Calu3 (cell line): Measurements from ENCODE around the gene TBL2. TPM values are rescaled to one million over a fixed set of nuclear protein-coding genes. Genes with fewer than 3 reads are reported as not detected.
A peak's percentile ranks its signal among the peaks of the same experiment; 100 is the strongest.
"Not testable (repeated sequence)": the region's sequence is repeated elsewhere in the genome, so short reads cannot be mapped to it uniquely, and the experiment has no call there.

ENCODE experiments used
- BruUV-seq: library from RNA; stranded (reverse); fragments of 400-500 nt; replicated peaks from 2 replicates; lab custom pipeline; 2021; lab: Mats Ljungman, UMichigan
- CTCF ChIA-PET: fragments of 300-600 bp; sonication (Branson Sonifier 250); formaldehyde crosslinking; loops from one replicate; lab custom pipeline; 2022; ENCODE audit warnings: antibody characterized with exemption; lab: Charles Lee
- DNase-seq: peaks from one replicate; pipeline ENCODE4 v3.0.0; 2022
- H3K27ac Mint-ChIP-seq: one replicate; pipeline ENCODE4 v1.8.0; 2022; ENCODE audit warnings: mixed read lengths; ENCODE audit not compliant: unreplicated experiment
- H3K27me3 Mint-ChIP-seq: one replicate; pipeline ENCODE4 v1.8.0; 2022; ENCODE audit warnings: mixed read lengths; ENCODE audit not compliant: unreplicated experiment
- H3K36me3 Mint-ChIP-seq: one replicate; pipeline ENCODE4 v1.8.0; 2022; ENCODE audit warnings: mild to moderate bottlenecking, moderate library complexity, mixed read lengths; ENCODE audit not compliant: insufficient read depth, unreplicated experiment
- H3K4me1 Mint-ChIP-seq: one replicate; pipeline ENCODE4 v1.8.0; 2022; ENCODE audit warnings: mild to moderate bottlenecking, low read depth, mixed read lengths; ENCODE audit not compliant: unreplicated experiment
- H3K4me3 Mint-ChIP-seq: one replicate; pipeline ENCODE4 v1.8.0; 2022; ENCODE audit warnings: mild to moderate bottlenecking, low read depth, moderate library complexity, mixed read lengths; ENCODE audit not compliant: unreplicated experiment
- H3K9me3 Mint-ChIP-seq: one replicate; pipeline ENCODE4 v1.8.0; 2022; ENCODE audit warnings: low read depth, mixed read lengths; ENCODE audit not compliant: unreplicated experiment
- intact Hi-C: fragments of 100-400 bp; cut with micrococcal nuclease; formaldehyde crosslinking; loops from one replicate; pipeline ENCODE4 v1.10.0; 2022; ENCODE audit not compliant: unreplicated experiment
- total RNA-seq: library from RNA; stranded (reverse); gene quantifications from 2 replicates; pipeline ENCODE4 v1.2.3, GENCODE V29; 2022
- TF ChIP-seq, protein P1 (sequence below): fragments of 200-600 bp; IDR thresholded peaks from one replicate; pipeline ENCODE4 v1.8.0; 2022; ENCODE audit warnings: antibody characterized with exemption; ENCODE audit not compliant: unreplicated experiment

TBL2 gene
- total RNA-seq, 1 experiment from 2014 or later = 35.9 TPM

DNA sequence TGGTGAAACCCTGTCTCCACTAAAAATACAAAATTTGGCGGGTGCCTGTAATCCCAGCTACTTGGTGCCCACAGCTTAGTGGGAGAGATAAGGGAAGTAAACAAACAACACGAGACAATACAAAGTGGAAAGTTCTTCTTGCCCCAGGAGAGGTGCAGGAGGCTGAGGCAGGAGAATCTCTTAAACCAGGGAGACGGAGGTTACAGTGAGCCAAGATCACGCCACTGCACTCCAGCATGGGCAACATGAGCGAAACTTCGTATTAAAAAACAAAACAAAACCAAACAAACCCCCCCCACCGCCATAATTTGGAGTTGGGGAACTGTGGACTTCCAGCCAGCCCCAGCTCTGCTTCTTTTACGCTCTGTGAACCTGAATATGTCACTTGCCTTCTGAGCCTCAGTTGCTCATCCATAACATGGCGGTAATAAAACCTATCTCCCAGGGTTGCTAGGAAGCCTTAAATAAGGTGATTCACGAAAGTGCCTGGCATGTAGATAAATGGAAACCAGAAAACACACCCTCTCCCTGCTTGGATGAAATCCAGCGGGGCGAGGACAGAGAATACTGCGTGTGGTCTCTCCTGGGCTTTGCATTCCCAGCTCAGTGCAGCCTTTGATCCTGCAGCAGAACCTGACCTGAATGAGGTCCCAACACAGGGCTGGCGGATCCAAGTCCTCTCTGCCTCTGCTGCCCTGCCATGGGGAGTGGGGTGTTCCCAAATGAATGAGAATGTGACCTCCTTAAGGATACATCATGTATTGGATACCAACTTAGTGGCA, 35.8 kb upstream of the TBL2 start:
- intact Hi-C loops = no loop called here
- no peak overlapping the region for H3K27ac Mint-ChIP-seq
- DNase-seq = no peak

DNA sequence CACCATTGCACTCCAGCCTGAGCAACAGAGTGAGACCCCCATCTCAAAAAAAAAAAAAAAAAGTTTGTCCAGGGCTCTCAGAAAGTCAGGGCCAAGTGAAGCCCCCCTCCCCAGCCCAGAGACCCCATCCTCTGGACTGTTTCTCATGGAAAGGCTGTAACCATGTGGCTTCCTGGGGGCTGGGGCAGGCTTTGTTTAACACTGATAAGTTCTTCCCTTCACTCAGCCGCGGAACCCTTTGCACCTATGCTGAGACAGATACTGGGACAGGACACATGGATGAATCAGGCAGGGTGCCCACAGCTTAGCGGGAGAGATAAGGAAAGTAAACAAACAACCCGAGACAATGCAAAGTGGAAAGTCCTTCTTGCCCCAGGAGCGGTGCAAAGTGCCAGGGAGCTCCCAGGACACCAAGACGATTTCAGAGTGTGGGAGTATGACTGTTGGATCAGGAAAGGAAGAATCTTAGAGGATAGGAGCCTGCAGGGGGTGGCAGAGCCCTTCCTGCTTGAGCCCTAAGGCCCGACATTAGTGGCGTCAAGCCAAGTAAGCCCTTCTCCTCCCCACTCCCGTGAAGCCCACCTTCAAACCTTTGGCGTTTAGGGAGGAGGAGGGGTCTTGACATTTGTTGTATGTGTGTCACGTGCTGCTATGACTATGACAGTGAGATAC, 34.4 kb upstream of the TBL2 start:
- Mint-ChIP-seq H3K9me3 (no peaks in the 10 kb centered on the region), H3K27ac (no peak overlapping the region), H3K36me3 (no peaks in the 10 kb centered on the region), H3K27me3 (no peaks in the 10 kb centered on the region), H3K4me1 (peaks cover 9% of the 10 kb centered on the region), H3K4me3 (peak overlapping the region; percentile 2)
- CTCF ChIA-PET = no interaction called here
- TF ChIP-seq, protein P1, sequence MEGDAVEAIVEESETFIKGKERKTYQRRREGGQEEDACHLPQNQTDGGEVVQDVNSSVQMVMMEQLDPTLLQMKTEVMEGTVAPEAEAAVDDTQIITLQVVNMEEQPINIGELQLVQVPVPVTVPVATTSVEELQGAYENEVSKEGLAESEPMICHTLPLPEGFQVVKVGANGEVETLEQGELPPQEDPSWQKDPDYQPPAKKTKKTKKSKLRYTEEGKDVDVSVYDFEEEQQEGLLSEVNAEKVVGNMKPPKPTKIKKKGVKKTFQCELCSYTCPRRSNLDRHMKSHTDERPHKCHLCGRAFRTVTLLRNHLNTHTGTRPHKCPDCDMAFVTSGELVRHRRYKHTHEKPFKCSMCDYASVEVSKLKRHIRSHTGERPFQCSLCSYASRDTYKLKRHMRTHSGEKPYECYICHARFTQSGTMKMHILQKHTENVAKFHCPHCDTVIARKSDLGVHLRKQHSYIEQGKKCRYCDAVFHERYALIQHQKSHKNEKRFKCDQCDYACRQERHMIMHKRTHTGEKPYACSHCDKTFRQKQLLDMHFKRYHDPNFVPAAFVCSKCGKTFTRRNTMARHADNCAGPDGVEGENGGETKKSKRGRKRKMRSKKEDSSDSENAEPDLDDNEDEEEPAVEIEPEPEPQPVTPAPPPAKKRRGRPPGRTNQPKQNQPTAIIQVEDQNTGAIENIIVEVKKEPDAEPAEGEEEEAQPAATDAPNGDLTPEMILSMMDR = no peak
- intact Hi-C loops = no loop called here
- BruUV-seq = no TSS peak
- peak; percentile 34 for DNase-seq

More for the DNA sequence above, 35.8 kb upstream of the TBL2 start:
- CTCF ChIA-PET = no interaction called here
- BruUV-seq = no TSS peak
- Mint-ChIP-seq H3K27me3 (no peaks in the 10 kb centered on the region), H3K4me1 (peaks cover 9% of the 10 kb centered on the region), H3K36me3 (peaks cover 4% of the 10 kb centered on the region), H3K9me3 (no peaks in the 10 kb centered on the region), H3K4me3 (no peak overlapping the region)
- TF ChIP-seq, protein P1 = no peak

DNA sequence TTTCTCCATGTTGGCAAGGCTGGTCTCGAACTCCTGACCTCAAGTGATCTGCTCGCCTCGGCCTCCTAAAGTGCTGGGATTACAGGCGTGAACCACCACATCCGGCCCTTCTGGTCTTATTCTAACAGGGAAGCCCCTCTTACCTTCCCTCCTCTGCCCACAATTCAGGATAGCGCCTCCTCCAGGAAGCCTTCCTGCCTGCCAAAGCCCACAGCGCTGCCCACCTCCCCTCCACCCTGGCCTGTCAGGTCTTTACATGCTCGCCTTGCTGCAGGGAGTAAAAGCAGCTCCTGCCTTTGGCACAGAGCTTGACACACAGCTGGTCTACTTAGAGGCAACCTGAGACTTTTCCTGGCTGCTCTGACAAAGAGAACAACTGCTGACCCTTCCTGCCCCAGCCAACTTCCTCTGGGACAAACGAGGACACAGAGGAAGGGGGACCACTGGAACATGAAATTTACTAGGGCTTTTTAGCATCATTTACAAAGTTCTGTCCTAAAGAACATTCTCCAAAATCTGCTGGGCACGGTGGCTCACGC, 32.7 kb upstream of the TBL2 start:
- intact Hi-C loops = no loop called here
- CTCF ChIA-PET = no interaction called here
- no TSS peak for BruUV-seq
- H3K36me3 Mint-ChIP-seq = no peaks in the 10 kb centered on the region
- H3K9me3 Mint-ChIP-seq = no peaks in the 10 kb centered on the region
- DNase-seq = no peak
- TF ChIP-seq, protein P1 = no peak
- no peaks in the 10 kb centered on the region for H3K27me3 Mint-ChIP-seq
- H3K4me1 Mint-ChIP-seq = peaks cover 9% of the 10 kb centered on the region
- no peak overlapping the region for H3K4me3 Mint-ChIP-seq
- H3K27ac Mint-ChIP-seq = no peak overlapping the region

DNA sequence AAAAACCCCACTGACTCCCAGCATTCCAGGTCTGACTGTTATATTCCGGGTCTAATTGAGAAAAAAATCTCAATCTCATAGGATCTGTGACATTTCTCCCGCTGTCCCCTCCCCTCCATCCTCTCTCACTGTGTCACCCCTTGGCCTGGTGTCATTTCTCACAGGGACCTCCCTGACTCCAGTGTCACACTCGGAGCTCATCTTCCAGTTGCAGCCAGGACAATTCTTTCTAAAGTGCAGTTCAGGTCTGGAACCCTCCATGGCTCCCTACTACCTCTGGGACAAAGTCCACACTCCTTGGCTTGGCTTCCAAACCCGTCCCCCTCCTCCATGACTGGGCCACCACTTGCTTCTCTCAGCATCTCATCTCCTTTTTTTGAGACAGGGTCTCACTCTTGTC, 31.7 kb upstream of the TBL2 start:
- TF ChIP-seq, protein P1 = no peak
- Mint-ChIP-seq H3K4me1 (peaks cover 9% of the 10 kb centered on the region), H3K27me3 (no peaks in the 10 kb centered on the region), H3K4me3 (no peak overlapping the region), H3K9me3 (no peaks in the 10 kb centered on the region), H3K36me3 (no peaks in the 10 kb centered on the region), H3K27ac (no peak overlapping the region)
- DNase-seq = no peak
- CTCF ChIA-PET = no interaction called here
- BruUV-seq = no TSS peak
- intact Hi-C loops = no loop called here

DNA sequence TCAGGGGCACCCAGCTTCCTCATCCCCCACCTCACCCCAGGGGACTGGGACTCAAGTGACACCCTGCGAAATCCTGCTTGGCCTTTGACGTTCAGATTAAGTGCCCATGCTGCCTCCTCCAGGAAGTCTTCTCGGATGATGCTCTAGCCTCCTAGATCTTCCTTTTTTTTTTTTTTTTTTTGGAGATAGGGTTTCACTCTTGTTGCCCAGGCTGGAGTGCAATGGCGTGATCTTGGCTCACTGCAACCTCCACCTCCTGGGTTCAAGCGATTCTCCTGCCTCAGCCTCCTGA, 29.3 kb upstream of the TBL2 start:
- DNase-seq, H3K4me3 Mint-ChIP-seq, H3K4me1 Mint-ChIP-seq, H3K27me3 Mint-ChIP-seq, BruUV-seq, H3K27ac Mint-ChIP-seq, H3K9me3 Mint-ChIP-seq, H3K36me3 Mint-ChIP-seq: not testable (repeated sequence)
- intact Hi-C loops = loop anchor here (2.0 kb wide), 1 partner anchor 117 kb away; no protein-coding TSS in a partner anchor
- CTCF ChIA-PET = interaction anchor here (1.1 to 1.8 kb wide), 3 partner anchors 22 to 118 kb away, joined by 3 to 11 read pairs (median 4); no protein-coding TSS in a partner anchor
